Upper lobe of left lung (tissue), 4 donors: ENCODE measurements around the gene CENPW.

Experiments used
- CTCF ChIP-seq, 6 experiments: fragments of 450-650 bp in 4 of 6; fragments of 200-600 bp in 2 of 6; sonication (generic) in 2 of 6; IDR thresholded peaks; one replicate each; pipeline ENCODE4 v1.5.1; 2016 to 2019; ENCODE audit warnings: antibody characterized with exemption in 6 of 6
- POLR2AphosphoS5 ChIP-seq, 2 donors: sonication (generic); formaldehyde crosslinking; IDR thresholded peaks; one replicate each; pipeline ENCODE4 v1.5.1; 2017; ENCODE audit warnings: antibody characterized with exemption in 2 of 2

- TF ChIP-seq POLR2AphosphoS5 (IDR thresholded peaks at IDR 0.05) (no peak), CTCF (IDR thresholded peaks at IDR 0.05) (no peak)
Observed at GRCh38 chr6:126335210-126335609, 4.7 kb upstream of the CENPW start.
